Vagina (tissue), 2 donors: Measurements from ENCODE around the gene C5AR1.

ENCODE experiments used
- POLR2A ChIP-seq, 2 donors: fragments of 450-650 bp; IDR thresholded peaks; one replicate each; pipeline ENCODE4 v1.6.1; 2017; ENCODE audit warnings: antibody characterized with exemption in 2 of 2, mild to moderate bottlenecking in 2 of 2, moderate library complexity in 2 of 2
- POLR2AphosphoS5 ChIP-seq, 2 donors: sonication (generic); formaldehyde crosslinking; IDR thresholded peaks; one replicate each; pipeline ENCODE4 v1.9.0; 2017; ENCODE audit warnings: antibody characterized with exemption in 2 of 2, mild to moderate bottlenecking in 2 of 2, low read depth in 1 of 2; ENCODE audit not compliant: insufficient read depth in 1 of 2
- TF ChIP-seq, protein P1 (sequence below), 3 experiments: fragments of 450-650 bp in 2 of 3; fragments of 200-600 bp in 1 of 3; sonication (generic) in 1 of 3; IDR thresholded peaks; one replicate each; pipeline ENCODE4 v1.5.1; 2017 to 2019; ENCODE audit warnings: antibody characterized with exemption in 3 of 3, mild to moderate bottlenecking in 2 of 3, moderate library complexity in 2 of 3

DNA sequence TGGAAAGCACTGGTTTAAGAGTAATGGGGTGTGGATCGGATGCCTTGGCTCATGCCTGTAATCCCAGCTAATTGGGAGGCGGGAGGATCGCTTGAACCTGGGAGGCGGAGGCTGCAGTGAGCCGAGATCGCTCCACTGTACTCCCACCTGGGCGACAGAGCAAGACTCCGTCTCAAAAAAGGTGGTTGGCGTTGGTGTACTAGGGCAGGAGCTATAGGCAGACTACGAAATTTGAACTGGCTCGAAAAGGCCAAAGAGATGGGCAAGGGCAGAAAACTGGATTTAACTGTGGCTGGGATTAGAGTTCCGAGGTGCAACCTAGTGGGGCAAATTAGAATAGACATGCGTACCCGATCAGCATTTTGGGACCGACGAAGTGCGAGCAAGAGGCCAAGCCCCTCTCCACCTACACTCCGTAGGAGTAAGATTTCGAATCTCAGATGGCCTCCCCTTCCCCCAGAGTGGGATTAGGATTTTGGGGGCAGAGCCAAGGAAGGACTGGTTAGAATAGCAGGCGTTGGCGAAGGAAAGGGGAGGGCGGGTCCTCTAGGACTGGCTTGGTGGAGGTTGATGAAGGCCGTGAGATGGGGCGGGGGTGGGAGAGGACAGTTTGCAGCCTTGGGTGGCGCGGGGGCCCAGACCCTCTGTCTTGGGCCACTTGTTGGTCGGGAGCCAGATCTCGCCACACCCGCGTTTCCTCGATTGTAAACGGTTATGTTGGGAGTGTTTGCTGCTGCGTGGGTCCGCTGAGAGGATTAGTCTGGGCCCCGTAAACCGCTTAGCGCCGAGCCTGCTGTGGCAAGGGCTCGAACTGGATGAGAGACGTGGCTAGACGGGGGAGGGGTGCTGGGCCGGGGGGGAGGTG, 37.0 kb upstream of the C5AR1 start:
- TF ChIP-seq, protein P1, sequence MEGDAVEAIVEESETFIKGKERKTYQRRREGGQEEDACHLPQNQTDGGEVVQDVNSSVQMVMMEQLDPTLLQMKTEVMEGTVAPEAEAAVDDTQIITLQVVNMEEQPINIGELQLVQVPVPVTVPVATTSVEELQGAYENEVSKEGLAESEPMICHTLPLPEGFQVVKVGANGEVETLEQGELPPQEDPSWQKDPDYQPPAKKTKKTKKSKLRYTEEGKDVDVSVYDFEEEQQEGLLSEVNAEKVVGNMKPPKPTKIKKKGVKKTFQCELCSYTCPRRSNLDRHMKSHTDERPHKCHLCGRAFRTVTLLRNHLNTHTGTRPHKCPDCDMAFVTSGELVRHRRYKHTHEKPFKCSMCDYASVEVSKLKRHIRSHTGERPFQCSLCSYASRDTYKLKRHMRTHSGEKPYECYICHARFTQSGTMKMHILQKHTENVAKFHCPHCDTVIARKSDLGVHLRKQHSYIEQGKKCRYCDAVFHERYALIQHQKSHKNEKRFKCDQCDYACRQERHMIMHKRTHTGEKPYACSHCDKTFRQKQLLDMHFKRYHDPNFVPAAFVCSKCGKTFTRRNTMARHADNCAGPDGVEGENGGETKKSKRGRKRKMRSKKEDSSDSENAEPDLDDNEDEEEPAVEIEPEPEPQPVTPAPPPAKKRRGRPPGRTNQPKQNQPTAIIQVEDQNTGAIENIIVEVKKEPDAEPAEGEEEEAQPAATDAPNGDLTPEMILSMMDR (IDR thresholded peaks at IDR 0.05) = peak in 1 of 3 experiments; percentile 12
- TF ChIP-seq POLR2AphosphoS5 (IDR thresholded peaks at IDR 0.05; ENCODE audit: insufficient read depth in 1 of 2, low read depth in 1 of 2) = no peak
- no peak for TF ChIP-seq POLR2A (IDR thresholded peaks at IDR 0.05)
